Transverse colon (tissue), 3 donors: ENCODE results near the gene VEPH1.

Source experiments
- CTCF ChIP-seq, 5 experiments: fragments of 200-600 bp in 3 of 5; fragments of 450-650 bp in 2 of 5; sonication (generic) in 3 of 5; IDR thresholded peaks; 1 replicate in 2 of 5; 2 replicates in 3 of 5; pipeline ENCODE4 v1.5.1; 2016 to 2017; ENCODE audit warnings: antibody characterized with exemption in 5 of 5, inconsistent platforms in 3 of 5, mild to moderate bottlenecking in 2 of 5, moderate library complexity in 1 of 5
- EP300 ChIP-seq: sonication (generic); formaldehyde crosslinking; IDR thresholded peaks from one replicate; pipeline ENCODE4 v1.6.1; 2017; ENCODE audit warnings: antibody characterized with exemption, low read depth
- POLR2A ChIP-seq: fragments of 450-650 bp; IDR thresholded peaks from one replicate; pipeline ENCODE4 v1.6.1; 2016; ENCODE audit warnings: antibody characterized with exemption, mild to moderate bottlenecking, moderate library complexity

GRCh38 chr3:157312376-157312745 lies 190.9 kb downstream of the VEPH1 start:
- no peak for TF ChIP-seq CTCF (IDR thresholded peaks at IDR 0.05)
- TF ChIP-seq POLR2A = no peak
- no peak for TF ChIP-seq EP300
